Endothelial cell of umbilical vein (primary cell): Measurements from ENCODE around the gene SOWAHD. TPM values are rescaled to one million over a fixed set of nuclear protein-coding genes. Genes with fewer than 3 reads are reported as not detected.

ENCODE experiments used
- BruUV-seq: library from RNA; stranded (reverse); fragments of 400-500 nt; replicated peaks from 2 replicates; lab custom pipeline; 2021; lab: Mats Ljungman, UMichigan
- CTCF ChIA-PET: fragments of 300-600, 350-600 bp; sonication (Branson Sonifier 250); formaldehyde crosslinking; loops from one replicate; lab custom pipeline; 2021; ENCODE audit warnings: antibody characterized with exemption, inconsistent platforms; lab: Charles Lee
- POLR2A ChIA-PET: fragments of 300-600, 350-600 bp; sonication (Branson Sonifier 250); formaldehyde crosslinking; loops from one replicate; lab custom pipeline; 2021; ENCODE audit warnings: antibody characterized with exemption, inconsistent platforms; lab: Charles Lee
- DNase-seq: peaks from one replicate; pipeline ENCODE4 v3.0.0-alpha.2; 2011; ENCODE audit warnings: low read depth, low spot score
- FAIRE-seq: peaks from 2 replicates; lab custom pipeline; 2011; peaks lifted over from hg19 to GRCh38; lab: Jason Lieb, UNC
- H2AFZ ChIP-seq: 2 replicates; pipeline ENCODE4 v1.6.0; 2012; ENCODE audit warnings: low read depth, low read length, control low read depth, inconsistent platforms
- H3K27ac ChIP-seq: 2 replicates; pipeline ENCODE4 v1.5.1; 2011; ENCODE audit warnings: low read depth, mild to moderate bottlenecking, control low read depth, low read length, moderate library complexity; ENCODE audit not compliant: insufficient read depth
- H3K27me3 ChIP-seq, 2 experiments: 2 replicates each; pipeline versions ENCODE4 v1.6.0 to v1.6.1; 2011; ENCODE audit warnings: low read length in 2 of 2, mixed read lengths in 1 of 2; ENCODE audit not compliant: control insufficient read depth in 2 of 2, insufficient read depth in 2 of 2
- H3K36me3 ChIP-seq, 2 experiments: 2 replicates in 1 of 2; 3 replicates in 1 of 2; pipeline ENCODE4 v1.5.1; 2011; ENCODE audit warnings: low read length in 2 of 2, mild to moderate bottlenecking in 1 of 2, moderate library complexity in 1 of 2; ENCODE audit not compliant: control insufficient read depth in 2 of 2, insufficient read depth in 2 of 2; ENCODE audit errors: extremely low read depth in 1 of 2
- H3K4me1 ChIP-seq: 3 replicates; pipeline ENCODE4 v1.5.1; 2011; ENCODE audit warnings: mild to moderate bottlenecking, low read length; ENCODE audit not compliant: control insufficient read depth, insufficient read depth; ENCODE audit errors: extremely low read depth
- H3K4me2 ChIP-seq: 2 replicates; pipeline ENCODE4 v1.6.1; 2011; ENCODE audit warnings: low read length, control low read depth, mixed read lengths; ENCODE audit not compliant: insufficient read depth
- H3K4me3 ChIP-seq, 3 experiments: fragments of 200-600 bp in 1 of 3; sonication (generic), shearing (Covaris generic) in 1 of 3; replicated peaks in 1 of 3; 2 replicates each; pipeline ENCODE4 v1.5.1; 2011 to 2016; ENCODE audit warnings: control low read depth in 3 of 3, low read length in 3 of 3, mild to moderate bottlenecking in 2 of 3, inconsistent platforms in 1 of 3, low read depth in 1 of 3, moderate library complexity in 1 of 3; ENCODE audit not compliant: insufficient read depth in 1 of 3
- H3K79me2 ChIP-seq: 2 replicates; pipeline ENCODE4 v1.6.0; 2012; ENCODE audit warnings: low read length, inconsistent platforms; ENCODE audit not compliant: control insufficient read depth, insufficient read depth
- H3K9ac ChIP-seq: replicated peaks from 2 replicates; pipeline ENCODE3; 2011; ENCODE audit warnings: low read length, control low read depth; ENCODE audit not compliant: insufficient read depth; ENCODE audit errors: extremely low read depth
- H3K9me1 ChIP-seq: replicated peaks from 3 replicates; pipeline ENCODE4 v1.6.0; 2011; ENCODE audit warnings: mild to moderate bottlenecking, low read length; ENCODE audit not compliant: control insufficient read depth, insufficient read depth; ENCODE audit errors: extremely low read depth
- H3K9me3 ChIP-seq: replicated peaks from 2 replicates; pipeline ENCODE4 v1.5.1; 2012; ENCODE audit warnings: low read length, inconsistent platforms; ENCODE audit not compliant: control insufficient read depth, insufficient read depth
- H4K20me1 ChIP-seq: replicated peaks from 2 replicates; pipeline ENCODE3; 2011; ENCODE audit warnings: mild to moderate bottlenecking, low read length; ENCODE audit not compliant: control insufficient read depth, insufficient read depth; ENCODE audit errors: extremely low read depth
- EZH2 ChIP-seq: IDR thresholded peaks from 2 replicates; pipeline ENCODE4 v1.6.1; 2012; ENCODE audit warnings: borderline replicate concordance, low read depth, mild to moderate bottlenecking, moderate library complexity, low read length, inconsistent platforms; ENCODE audit not compliant: severe bottlenecking
- FOS ChIP-seq: IDR thresholded peaks from 2 replicates; pipeline ENCODE4 v1.6.1; 2011; ENCODE audit warnings: mild to moderate bottlenecking, low read length, moderate library complexity, borderline replicate concordance; ENCODE audit not compliant: insufficient read depth
- GATA2 ChIP-seq: IDR thresholded peaks from 2 replicates; pipeline ENCODE4 v1.7.0; 2011; ENCODE audit warnings: low read depth, mild to moderate bottlenecking, moderate library complexity, mixed read lengths, low read length; ENCODE audit not compliant: insufficient read length, insufficient read depth
- JUN ChIP-seq: IDR thresholded peaks from 2 replicates; pipeline ENCODE4 v1.6.1; 2011; ENCODE audit warnings: borderline replicate concordance, low read depth; ENCODE audit not compliant: insufficient read length, insufficient read depth
- MYC ChIP-seq: IDR thresholded peaks from one replicate; pipeline ENCODE4 v1.6.1; 2011; ENCODE audit warnings: mild to moderate bottlenecking, low read depth, low read length
- POLR2A ChIP-seq: IDR thresholded peaks from 2 replicates; pipeline ENCODE4 v1.6.1; 2012; ENCODE audit warnings: low read depth, mild to moderate bottlenecking, control low read depth, low read length
- POLR2AphosphoS5 ChIP-seq: IDR thresholded peaks from 2 replicates; pipeline ENCODE4 v1.6.1; 2012; ENCODE audit warnings: low read depth, mild to moderate bottlenecking, control low read depth, low read length, moderate library complexity; ENCODE audit not compliant: insufficient read depth
- dilution Hi-C: fragments of 300-500 bp; cut with MboI; formaldehyde crosslinking; loops from one replicate; pipeline ENCODE4 v1.15.0; 2019; ENCODE audit warnings: low sequenced_read_pairs; ENCODE audit not compliant: extremely low pct_ligation_motif_present
- intact Hi-C: fragments of 100-400 bp; cut with micrococcal nuclease; formaldehyde crosslinking; loops from one replicate; pipeline ENCODE4 v1.10.0; 2022
- polyA plus RNA-seq, 4 experiments: library from polyadenylated mRNA; depleted of rRNA in 3 of 4; stranded (reverse) in 3 of 4; unstranded in 1 of 4; fragments of >200 nt; gene quantifications; 2 replicates each; pipeline versions ENCODE4 v1.2.1 to v1.2.3, GENCODE V29; 2011 to 2012; ENCODE audit warnings: missing spikeins in 1 of 4
- total RNA-seq: library from RNA; stranded (reverse); gene quantifications from 2 replicates; pipeline ENCODE4 v1.2.3, GENCODE V29; 2021
- TF ChIP-seq, protein P1 (sequence below), 2 donors: IDR thresholded peaks; 1 replicate in 1 of 2; 2 replicates in 1 of 2; pipeline ENCODE4 v1.5.1; 2011; ENCODE audit warnings: low read length in 2 of 2, mild to moderate bottlenecking in 2 of 2, moderate library complexity in 2 of 2, control low read depth in 1 of 2, inconsistent platforms in 1 of 2, low read depth in 1 of 2; ENCODE audit not compliant: insufficient read depth in 1 of 2; ENCODE audit errors: extremely low read depth in 1 of 2
- TF ChIP-seq, protein P2 (sequence below): IDR thresholded peaks from 2 replicates; pipeline ENCODE4 v1.6.1; 2011; ENCODE audit not compliant: insufficient read depth, insufficient read length

The SOWAHD gene
- total and polyA plus RNA-seq, 2 donors (not counting 3 experiments of a cell fraction or from before 2014, with no cell fraction given): not detected

DNA sequence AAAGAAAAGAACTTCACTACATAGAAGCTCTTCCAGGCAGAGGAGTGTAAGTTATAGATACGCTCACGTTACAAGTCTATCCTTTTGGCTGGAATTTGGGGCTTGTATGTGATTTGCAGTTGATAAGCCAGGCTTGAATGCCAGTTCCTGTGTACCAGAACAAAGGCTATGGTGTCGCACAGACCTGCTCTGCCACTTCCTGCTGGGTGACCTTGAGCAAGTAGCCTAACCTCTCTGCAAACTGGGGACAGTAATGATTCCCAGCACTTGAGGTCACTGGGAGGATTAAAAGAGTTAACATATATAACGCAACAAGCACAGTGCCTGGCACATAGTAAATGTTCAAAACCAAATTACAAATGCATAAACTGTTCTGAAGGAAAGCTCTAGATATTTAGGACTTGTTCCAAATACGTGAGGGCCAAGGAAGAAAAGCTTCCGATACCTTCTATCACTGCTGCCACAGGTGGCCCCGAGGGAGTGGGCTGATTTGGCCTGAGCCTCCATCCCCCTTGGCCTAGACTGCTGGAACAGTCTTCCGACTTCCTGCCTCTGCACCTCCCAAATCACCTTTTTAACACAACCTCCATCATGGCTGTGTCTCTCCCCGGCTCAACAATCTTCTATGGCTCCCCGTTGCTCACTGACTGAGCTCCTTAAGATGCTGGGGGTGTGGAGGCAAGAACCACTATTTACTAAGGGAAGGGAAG, 1.3 kb upstream of the SOWAHD start:
- BruUV-seq: no TSS peak
- Histone ChIP-seq H3K4me1 (peaks cover 3% of the 10 kb centered on the region), H3K4me2 (no peak overlapping the region), H3K27me3 (peaks cover 0 to 10% of the 10 kb centered on the region in 2 experiments), H2AFZ (no peak overlapping the region), H3K36me3 (no peaks in the 10 kb centered on the region), H3K4me3 (no peak overlapping the region), H3K79me2 (no peaks in the 10 kb centered on the region), H4K20me1 (no peaks in the 10 kb centered on the region), H3K27ac (no peak overlapping the region), H3K9me1 (no peaks in the 10 kb centered on the region), H3K9ac (no peak overlapping the region), H3K9me3 (no peaks in the 10 kb centered on the region)
- ChIA-PET POLR2A (no interaction called here), CTCF (interaction anchor here (1.2 to 1.7 kb wide), 4 partner anchors 18 to 274 kb away, joined by 3 to 7 read pairs (median 4); no protein-coding TSS in a partner anchor)
- DNase-seq (no peak), FAIRE-seq (no peak)
- no peak for TF ChIP-seq POLR2AphosphoS5
- no peak for TF ChIP-seq JUN
- no peak for TF ChIP-seq GATA2
- no peak for TF ChIP-seq FOS
- TF ChIP-seq, protein P1, sequence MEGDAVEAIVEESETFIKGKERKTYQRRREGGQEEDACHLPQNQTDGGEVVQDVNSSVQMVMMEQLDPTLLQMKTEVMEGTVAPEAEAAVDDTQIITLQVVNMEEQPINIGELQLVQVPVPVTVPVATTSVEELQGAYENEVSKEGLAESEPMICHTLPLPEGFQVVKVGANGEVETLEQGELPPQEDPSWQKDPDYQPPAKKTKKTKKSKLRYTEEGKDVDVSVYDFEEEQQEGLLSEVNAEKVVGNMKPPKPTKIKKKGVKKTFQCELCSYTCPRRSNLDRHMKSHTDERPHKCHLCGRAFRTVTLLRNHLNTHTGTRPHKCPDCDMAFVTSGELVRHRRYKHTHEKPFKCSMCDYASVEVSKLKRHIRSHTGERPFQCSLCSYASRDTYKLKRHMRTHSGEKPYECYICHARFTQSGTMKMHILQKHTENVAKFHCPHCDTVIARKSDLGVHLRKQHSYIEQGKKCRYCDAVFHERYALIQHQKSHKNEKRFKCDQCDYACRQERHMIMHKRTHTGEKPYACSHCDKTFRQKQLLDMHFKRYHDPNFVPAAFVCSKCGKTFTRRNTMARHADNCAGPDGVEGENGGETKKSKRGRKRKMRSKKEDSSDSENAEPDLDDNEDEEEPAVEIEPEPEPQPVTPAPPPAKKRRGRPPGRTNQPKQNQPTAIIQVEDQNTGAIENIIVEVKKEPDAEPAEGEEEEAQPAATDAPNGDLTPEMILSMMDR (IDR thresholded peaks at IDR 0.05; ENCODE audit: extremely low read depth in 1 of 2, insufficient read depth in 1 of 2, low read depth in 1 of 2, low read length in 2 of 2): no peak
- TF ChIP-seq, protein P2, sequence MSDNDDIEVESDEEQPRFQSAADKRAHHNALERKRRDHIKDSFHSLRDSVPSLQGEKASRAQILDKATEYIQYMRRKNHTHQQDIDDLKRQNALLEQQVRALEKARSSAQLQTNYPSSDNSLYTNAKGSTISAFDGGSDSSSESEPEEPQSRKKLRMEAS: no peak
- no peak for TF ChIP-seq EZH2
- TF ChIP-seq MYC: no peak
- TF ChIP-seq POLR2A: no peak
- intact Hi-C loops: no loop called here
- dilution Hi-C loops: no loop called here
